HepG2 (cell line): ENCODE measurements around the gene PHLDB1. TPM values are rescaled to one million over a fixed set of nuclear protein-coding genes. Genes with fewer than 3 reads are reported as not detected.
A peak's percentile ranks its signal among the peaks of the same experiment; 100 is the strongest.

ENCODE experiments used
- ATAC-seq: fragments of 200-7000 bp; cut with Tn5 transposase; 3 replicates; pipeline ENCODE4 v1.9.1; 2020; ENCODE audit warnings: mild to moderate bottlenecking, moderate library complexity
- BruUV-seq: library from RNA; stranded (reverse); fragments of 400-500 nt; replicated peaks from 2 replicates; lab custom pipeline; 2021; lab: Mats Ljungman, UMichigan
- CTCF ChIA-PET: fragments of 300-600 bp; formaldehyde crosslinking; extraction: SDS; loops from one replicate; lab custom pipeline; 2021; ENCODE audit warnings: low total read pairs, inconsistent platforms, low intra/inter-chr PET ratio; lab: Yijun Ruan, JAX
- POLR2A ChIA-PET: fragments of 350-600 bp; sonication (Branson Sonifier 250); formaldehyde crosslinking; loops from one replicate; lab custom pipeline; 2020; ENCODE audit warnings: antibody characterized with exemption, inconsistent platforms; lab: Yijun Ruan, JAX
- DNase-seq: peaks from one replicate; pipeline ENCODE4 v3.0.0-alpha.2; 2015; ENCODE audit warnings: low spot score
- FAIRE-seq: peaks from 3 replicates; lab custom pipeline; 2011; peaks lifted over from hg19 to GRCh38; lab: Jason Lieb, UNC
- H2AFZ ChIP-seq: one replicate; pipeline ENCODE4 v1.6.1; 2011; ENCODE audit warnings: low read length, inconsistent platforms
- H3K27ac ChIP-seq: fragments of 300-600 bp; 3 replicates; pipeline ENCODE4 v1.8.0; 2011; ENCODE audit warnings: mixed run types, mild to moderate bottlenecking, mixed read lengths, low read length, inconsistent platforms; ENCODE audit not compliant: insufficient read depth; ENCODE audit errors: extremely low read length
- H3K27me3 ChIP-seq, 2 experiments: fragments of 200-600 bp in 1 of 2; 2 replicates in 1 of 2; 3 replicates in 1 of 2; pipeline versions ENCODE4 v1.6.0 to v1.8.0; 2011; ENCODE audit warnings: low read length in 2 of 2, mild to moderate bottlenecking in 2 of 2, moderate library complexity in 2 of 2, inconsistent platforms in 1 of 2; ENCODE audit not compliant: insufficient read depth in 2 of 2, control insufficient read depth in 1 of 2
- H3K36me3 ChIP-seq, 2 experiments: fragments of 200-600 bp in 1 of 2; replicated peaks in 1 of 2; 2 replicates in 1 of 2; 3 replicates in 1 of 2; pipeline versions ENCODE4 v1.5.1 to v1.8.0; 2011; ENCODE audit warnings: low read length in 2 of 2, inconsistent platforms in 1 of 2; ENCODE audit not compliant: insufficient read depth in 2 of 2, control insufficient read depth in 1 of 2
- H3K4me1 ChIP-seq: 2 replicates; pipeline ENCODE4 v1.5.1; 2012; ENCODE audit warnings: low read length, inconsistent platforms; ENCODE audit not compliant: insufficient read depth
- H3K4me2 ChIP-seq: 2 replicates; pipeline ENCODE4 v1.6.0; 2011; ENCODE audit warnings: low read depth, low read length, inconsistent platforms
- H3K4me3 ChIP-seq, 3 experiments: fragments of 200-600 bp in 1 of 3; sonication (generic), shearing (Covaris generic) in 1 of 3; replicated peaks in 1 of 3; 2 replicates each; pipeline ENCODE4 v1.5.1; 2011 to 2016; ENCODE audit warnings: low read length in 3 of 3, inconsistent platforms in 2 of 3, low read depth in 2 of 3, mild to moderate bottlenecking in 2 of 3, control low read depth in 1 of 3, mixed read lengths in 1 of 3; ENCODE audit not compliant: insufficient read depth in 1 of 3
- H3K79me2 ChIP-seq: one replicate; pipeline ENCODE4 v1.6.1; 2011; ENCODE audit warnings: low read length, inconsistent platforms; ENCODE audit not compliant: insufficient read depth
- H3K9ac ChIP-seq: 2 replicates; pipeline ENCODE4 v1.6.0; 2011; ENCODE audit warnings: mild to moderate bottlenecking, low read depth, low read length, inconsistent platforms; ENCODE audit not compliant: insufficient read depth
- H3K9me3 ChIP-seq: 2 replicates; pipeline ENCODE4 v1.5.1; 2012; ENCODE audit warnings: mild to moderate bottlenecking, low read length
- H4K20me1 ChIP-seq: 2 replicates; pipeline ENCODE4 v1.6.0; 2011; ENCODE audit warnings: inconsistent platforms, mild to moderate bottlenecking, low read length, moderate library complexity; ENCODE audit not compliant: insufficient read depth
- CC2D1A ChIP-seq: sonication (generic); formaldehyde crosslinking; IDR thresholded peaks from 2 replicates; pipeline ENCODE4 v1.8.1; 2023; ENCODE audit warnings: mild to moderate bottlenecking, missing genetic modification reagents
- DPF2 ChIP-seq: sonication (generic); formaldehyde crosslinking; IDR thresholded peaks from 2 replicates; pipeline ENCODE4 v1.4.0; 2020; ENCODE audit warnings: mild to moderate bottlenecking, low read depth, missing genetic modification reagents, borderline replicate concordance
- EZH2 ChIP-seq: conservative IDR thresholded peaks from 2 replicates; pipeline ENCODE4 v1.6.1; 2012; ENCODE audit warnings: mild to moderate bottlenecking, low read depth, low read length, moderate library complexity
- HOXD1 ChIP-seq: sonication (generic); formaldehyde crosslinking; IDR thresholded peaks from 2 replicates; pipeline ENCODE4 v1.5.0; 2020; ENCODE audit warnings: missing genetic modification reagents
- IKZF1 ChIP-seq: fragments of 450-650 bp; IDR thresholded peaks from 2 replicates; pipeline ENCODE4 v1.7.1; 2016
- PCBP2 ChIP-seq: fragments of 200-400 bp; formaldehyde crosslinking; optimal IDR thresholded peaks from 2 replicates; pipeline ENCODE3; 2018; ENCODE audit warnings: low read length, low read depth; ENCODE audit not compliant: poor library complexity, severe bottlenecking
- RBFOX2 ChIP-seq: fragments of 200-400 bp; formaldehyde crosslinking; IDR thresholded peaks from 2 replicates; pipeline ENCODE4 v1.6.1; 2017; ENCODE audit warnings: low read depth, mild to moderate bottlenecking, low read length
- ZBTB3 ChIP-seq: sonication (generic); formaldehyde crosslinking; IDR thresholded peaks from 2 replicates; pipeline ENCODE4 v1.4.0; 2020; ENCODE audit warnings: low read depth, mild to moderate bottlenecking, moderate library complexity, missing genetic modification reagents, borderline replicate concordance
- ZFP36 ChIP-seq: fragments of 150-350 bp; IDR thresholded peaks from 2 replicates; pipeline ENCODE4 v1.6.1; 2018; ENCODE audit warnings: borderline replicate concordance, low read length, low read depth; ENCODE audit not compliant: partially characterized antibody
- ZFP82 ChIP-seq: sonication (generic); formaldehyde crosslinking; IDR thresholded peaks from 2 replicates; pipeline ENCODE4 v1.5.1; 2020; ENCODE audit warnings: mild to moderate bottlenecking, missing genetic modification reagents, borderline replicate concordance
- ZMYM3 ChIP-seq: sonication (generic); formaldehyde crosslinking; IDR thresholded peaks from 2 replicates; pipeline ENCODE4 v1.5.1; 2020; ENCODE audit warnings: mild to moderate bottlenecking, missing genetic modification reagents
- ZNF160 ChIP-seq: sonication (generic); formaldehyde crosslinking; IDR thresholded peaks from 2 replicates; pipeline ENCODE4 v1.8.0; 2022; ENCODE audit warnings: mild to moderate bottlenecking, inconsistent platforms, missing genetic modification reagents
- ZNF720 ChIP-seq: sonication (generic); formaldehyde crosslinking; IDR thresholded peaks from 2 replicates; pipeline ENCODE4 v1.4.0; 2020; ENCODE audit warnings: missing genetic modification reagents
- ZNF724P ChIP-seq: sonication (generic); formaldehyde crosslinking; IDR thresholded peaks from 2 replicates; pipeline ENCODE4 v1.8.0; 2022; ENCODE audit warnings: missing genetic modification reagents, borderline replicate concordance
- WGBS: methylation state at CpG from one replicate; pipeline ENCODE4 v1.1.6; 2017; ENCODE audit warnings: low lambda C conversion rate; 5-methylcytosine and 5-hydroxymethylcytosine counted together
- in situ Hi-C: cut with HindIII; loops from 2 replicates; pipeline ENCODE4 v1.10.0; 2017; ENCODE audit warnings: low pct_unique_long_range_greater_than_20kb; ENCODE audit not compliant: extremely low pct_ligation_motif_present
- intact Hi-C: fragments of 100-400 bp; cut with micrococcal nuclease; formaldehyde crosslinking; loops from one replicate; pipeline ENCODE4 v1.10.0; 2022; ENCODE audit not compliant: unreplicated experiment
- polyA plus RNA-seq, 8 experiments: library from polyadenylated mRNA; depleted of rRNA in 3 of 8; stranded (reverse) in 7 of 8; unstranded in 1 of 8; fragments of >200 nt; fragmentation: Illumina TruSeq in 4 of 8; extraction: Trizol in 4 of 8; gene quantifications; 2 replicates each; pipeline versions ENCODE4 v1.2.1 to v1.2.3, GENCODE V29; 2011 to 2016; ENCODE audit warnings: low read depth in 4 of 8, missing spikeins in 1 of 8, mixed read lengths in 1 of 8; ENCODE audit not compliant: insufficient read depth in 1 of 8
- total RNA-seq, 5 experiments: library from RNA; depleted of rRNA; stranded (reverse); fragments of >200 nt; fragmentation: Illumina TruSeq; extraction: Trizol; gene quantifications; 2 replicates each; pipeline ENCODE4 v1.2.3, GENCODE V29; 2016; ENCODE audit warnings: low read depth in 1 of 5
- TF ChIP-seq, protein P1 (sequence below), 2 experiments: fragments of 450-650 bp in 1 of 2; sonication (generic) in 1 of 2; formaldehyde crosslinking; IDR thresholded peaks; 2 replicates each; pipeline versions ENCODE4 v1.5.0 to v1.8.0; 2020 to 2022; ENCODE audit warnings: mild to moderate bottlenecking in 1 of 2, missing genetic modification reagents in 1 of 2
- TF ChIP-seq, protein P2 (sequence below): sonication (generic); formaldehyde crosslinking; IDR thresholded peaks from 2 replicates; pipeline ENCODE4 v1.8.0; 2022; ENCODE audit warnings: mild to moderate bottlenecking, missing genetic modification reagents

PHLDB1 gene
- total and polyA plus RNA-seq, 2 of the 13 experiments (the other 11 are each of a cell fraction or from before 2014, with no cell fraction given) = 13.8 to 14.2 TPM

DNA sequence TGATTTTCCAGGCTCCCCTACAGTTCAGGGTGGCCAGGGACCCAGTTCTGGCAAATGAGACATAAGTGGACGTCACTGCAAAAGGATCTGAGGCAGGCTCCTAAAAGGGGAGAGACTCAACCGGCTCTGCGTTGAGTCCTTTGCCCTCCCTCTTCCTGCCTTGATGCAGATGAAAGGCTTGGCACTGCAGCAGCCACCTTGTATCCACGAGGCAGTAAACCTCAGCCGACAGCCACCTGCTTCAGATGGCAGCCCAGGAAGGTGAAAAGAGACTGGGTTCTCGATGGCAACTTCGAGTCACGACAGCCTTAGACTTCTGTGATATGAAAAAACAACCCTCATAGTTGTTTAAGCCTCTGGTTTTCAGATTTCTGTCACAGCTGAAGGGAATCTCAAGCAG is 86.8 kb downstream of the PHLDB1 start:
- in situ Hi-C loops (loop anchor here (5.0 kb wide), 1 partner anchor 263 kb away; the partner anchor contains the start of gene UPK2), intact Hi-C loops (loop anchor here (10.0 kb wide), 1 partner anchor 51 kb away; no protein-coding TSS in a partner anchor)
- peak; percentile 60; the same call in 1 of the 2 replicates for TF ChIP-seq ZMYM3 (CRISPR knock-in tag)
- TF ChIP-seq RBFOX2 = no peak
- no peak for TF ChIP-seq DPF2 (CRISPR knock-in tag)
- no peak for TF ChIP-seq HOXD1 (CRISPR knock-in tag)
- CTCF ChIA-PET = no interaction called here
- no peak overlapping the region for H3K9ac ChIP-seq
- H3K27ac ChIP-seq = no peak overlapping the region
- no peak overlapping the region for H3K4me3 ChIP-seq
- no peaks in the 10 kb centered on the region for H3K9me3 ChIP-seq
- DNase-seq (no peak), ATAC-seq (no peak), FAIRE-seq (no peak)
- H3K79me2 ChIP-seq = no peaks in the 10 kb centered on the region
- H3K27me3 ChIP-seq = peaks cover 0 to 6% of the 10 kb centered on the region in 2 experiments; a peak in 1 of 5 replicates
- BruUV-seq = no TSS peak
- H3K36me3 ChIP-seq = no peaks in the 10 kb centered on the region
- no peak overlapping the region for H2AFZ ChIP-seq
- peaks cover 52% of the 10 kb centered on the region for H3K4me1 ChIP-seq
- no peaks in the 10 kb centered on the region for H4K20me1 ChIP-seq
- POLR2A ChIA-PET = no interaction called here
- no peak overlapping the region for H3K4me2 ChIP-seq
- WGBS = 69% methylated on average over 4 of the region's 8 CpGs

DNA sequence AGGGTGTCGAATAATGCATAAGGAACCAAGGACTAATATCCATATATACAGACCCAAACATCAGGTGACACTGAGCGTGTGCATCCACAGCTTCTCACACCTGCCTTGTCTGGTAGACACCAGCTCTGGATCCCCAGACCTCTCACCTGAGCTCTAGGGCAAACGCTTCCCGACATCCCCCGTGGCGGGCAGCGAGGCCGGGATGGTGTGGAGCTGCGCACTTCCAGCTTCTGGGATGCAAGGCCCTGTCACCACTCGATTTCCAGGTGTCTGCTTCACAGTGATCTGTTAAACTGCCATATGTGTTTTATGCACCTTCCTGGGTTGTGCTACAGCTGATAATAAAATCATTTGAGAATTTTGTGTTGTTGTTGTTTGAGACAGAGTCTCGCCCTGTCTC is 87.4 kb downstream of the PHLDB1 start:
- Histone ChIP-seq H3K4me2 (no peak overlapping the region), H3K27me3 (peaks cover 0 to 6% of the 10 kb centered on the region in 2 experiments; a peak in 2 of 5 replicates), H3K9ac (no peak overlapping the region), H2AFZ (no peak overlapping the region), H3K36me3 (no peaks in the 10 kb centered on the region), H3K9me3 (no peaks in the 10 kb centered on the region), H3K4me1 (peaks cover 50% of the 10 kb centered on the region), H3K4me3 (no peak overlapping the region), H3K79me2 (no peaks in the 10 kb centered on the region), H4K20me1 (no peaks in the 10 kb centered on the region), H3K27ac (no peak overlapping the region)
- DNase-seq = no peak
- no peak for FAIRE-seq
- in situ Hi-C loops (loop anchor here (5.0 kb wide), 1 partner anchor 263 kb away; the partner anchor contains the start of gene UPK2), intact Hi-C loops (loop anchor here (10.0 kb wide), 1 partner anchor 50 kb away; no protein-coding TSS in a partner anchor)
- WGBS = 75% methylated on average over 9 of the region's 11 CpGs
- no peak for ATAC-seq
- ChIA-PET POLR2A (no interaction called here), CTCF (no interaction called here)
- BruUV-seq = no TSS peak
- TF ChIP-seq ZFP82 (CRISPR knock-in tag) (no peak), CC2D1A (no peak), PCBP2 (no peak), IKZF1 (no peak), ZNF720 (CRISPR knock-in tag) (no peak), ZBTB3 (no peak), EZH2 (no peak), ZNF724P (CRISPR knock-in tag) (no peak), ZNF160 (CRISPR knock-in tag) (no peak), ZFP36 (no peak)
- TF ChIP-seq, protein P1, sequence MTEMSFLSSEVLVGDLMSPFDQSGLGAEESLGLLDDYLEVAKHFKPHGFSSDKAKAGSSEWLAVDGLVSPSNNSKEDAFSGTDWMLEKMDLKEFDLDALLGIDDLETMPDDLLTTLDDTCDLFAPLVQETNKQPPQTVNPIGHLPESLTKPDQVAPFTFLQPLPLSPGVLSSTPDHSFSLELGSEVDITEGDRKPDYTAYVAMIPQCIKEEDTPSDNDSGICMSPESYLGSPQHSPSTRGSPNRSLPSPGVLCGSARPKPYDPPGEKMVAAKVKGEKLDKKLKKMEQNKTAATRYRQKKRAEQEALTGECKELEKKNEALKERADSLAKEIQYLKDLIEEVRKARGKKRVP (CRISPR knock-in tag; IDR thresholded peaks at IDR 0.05) = no peak
- TF ChIP-seq, protein P2, sequence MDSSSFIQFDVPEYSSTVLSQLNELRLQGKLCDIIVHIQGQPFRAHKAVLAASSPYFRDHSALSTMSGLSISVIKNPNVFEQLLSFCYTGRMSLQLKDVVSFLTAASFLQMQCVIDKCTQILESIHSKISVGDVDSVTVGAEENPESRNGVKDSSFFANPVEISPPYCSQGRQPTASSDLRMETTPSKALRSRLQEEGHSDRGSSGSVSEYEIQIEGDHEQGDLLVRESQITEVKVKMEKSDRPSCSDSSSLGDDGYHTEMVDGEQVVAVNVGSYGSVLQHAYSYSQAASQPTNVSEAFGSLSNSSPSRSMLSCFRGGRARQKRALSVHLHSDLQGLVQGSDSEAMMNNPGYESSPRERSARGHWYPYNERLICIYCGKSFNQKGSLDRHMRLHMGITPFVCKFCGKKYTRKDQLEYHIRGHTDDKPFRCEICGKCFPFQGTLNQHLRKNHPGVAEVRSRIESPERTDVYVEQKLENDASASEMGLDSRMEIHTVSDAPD (CRISPR knock-in tag) = no peak
